HG03439 (cell line): ENCODE results near the gene CLCN2.
A peak's percentile ranks its signal among the peaks of the same experiment; 100 is the strongest.
"Not testable (repeated sequence)": the region's sequence is repeated elsewhere in the genome, so short reads cannot be mapped to it uniquely, and the experiment has no call there.

Source experiments
- ATAC-seq: cut with Tn5 transposase; IDR thresholded peaks from one replicate; pipeline ENCODE4 v1.9.1; 2021; ENCODE audit warnings: mild to moderate bottlenecking, moderate library complexity; ENCODE audit not compliant: unreplicated experiment

The CLCN2 gene

GRCh38 chr3:184347321-184348056 is 13.9 kb downstream of the CLCN2 start:
- ATAC-seq: no peak

GRCh38 chr3:184346480-184347190 is 14.8 kb downstream of the CLCN2 start:
- ATAC-seq: no peak

GRCh38 chr3:184345317-184346144 is 15.9 kb downstream of the CLCN2 start:
- no peak for ATAC-seq

- ATAC-seq: no peak
These were observed 16.7 kb downstream of the CLCN2 start for GRCh38 chr3:184344579-184345316.

- ATAC-seq: no peak
These were observed 18.1 kb downstream of the CLCN2 start for GRCh38 chr3:184343200-184343876.

GRCh38 chr3:184341925-184342324 is 19.5 kb downstream of the CLCN2 start:
- no peak for ATAC-seq

- ATAC-seq: not testable (repeated sequence)
These were observed 21.8 kb downstream of the CLCN2 start for GRCh38 chr3:184339451-184340135.

- no peak for ATAC-seq
These were observed 22.4 kb downstream of the CLCN2 start for GRCh38 chr3:184339001-184339400.

GRCh38 chr3:184338511-184338945 is 22.9 kb downstream of the CLCN2 start:
- no peak for ATAC-seq

- ATAC-seq: no peak
These were observed 23.4 kb downstream of the CLCN2 start for GRCh38 chr3:184337981-184338380.

- ATAC-seq: no peak
These were observed 24.0 kb downstream of the CLCN2 start, which contains the start of gene FAM131A for GRCh38 chr3:184337399-184337714. FAM131A (plus strand) TSS chr3:184337600; CDS start chr3:184337631, 31 bp downstream.

GRCh38 chr3:184336547-184337398 is 24.6 kb downstream of the CLCN2 start:
- ATAC-seq: no peak

- peak; percentile 56 for ATAC-seq
These were observed 25.5 kb downstream of the CLCN2 start for GRCh38 chr3:184335661-184336546.

GRCh38 chr3:184335291-184335660 is 26.1 kb downstream of the CLCN2 start:
- ATAC-seq: no peak

GRCh38 chr3:184334470-184335158 is 26.8 kb downstream of the CLCN2 start:
- ATAC-seq: no peak

- ATAC-seq: no peak
These were observed 27.7 kb downstream of the CLCN2 start for GRCh38 chr3:184333700-184334099.

- ATAC-seq: no peak
These were observed 28.2 kb downstream of the CLCN2 start for GRCh38 chr3:184333190-184333589.
